Activated naive CD4-positive, alpha-beta T cell treated with anti-CD3 and anti-CD28 coated beads for 36 hours (primary cell): ENCODE data around the gene NGRN. TPM values are rescaled to one million over a fixed set of nuclear protein-coding genes. Genes with fewer than 3 reads are reported as not detected.
"Not testable (repeated sequence)": the region's sequence is repeated elsewhere in the genome, so short reads cannot be mapped to it uniquely, and the experiment has no call there.

Experiments used
- CTCF ChIA-PET: fragments of 350-600 bp; sonication (Branson Sonifier 250); formaldehyde crosslinking; loops from one replicate; lab custom pipeline; 2021; ENCODE audit warnings: antibody characterized with exemption; lab: Charles Lee
- DNase-seq: peaks from one replicate; pipeline ENCODE4 v3.0.0-alpha.2; 2020
- H3K27ac Mint-ChIP-seq: one replicate; pipeline ENCODE4 v1.8.0; 2021; ENCODE audit warnings: mild to moderate bottlenecking, mixed read lengths
- H3K27me3 Mint-ChIP-seq: one replicate; pipeline ENCODE4 v1.8.0; 2021; ENCODE audit warnings: low read depth, mixed read lengths
- H3K36me3 Mint-ChIP-seq: one replicate; pipeline ENCODE4 v1.8.0; 2021; ENCODE audit warnings: low read depth, mixed read lengths
- H3K4me1 Mint-ChIP-seq: one replicate; pipeline ENCODE4 v1.8.0; 2021; ENCODE audit warnings: low read depth, mixed read lengths
- H3K4me3 Mint-ChIP-seq: one replicate; pipeline ENCODE4 v1.8.0; 2021; ENCODE audit warnings: mild to moderate bottlenecking, moderate library complexity, mixed read lengths
- H3K9me3 Mint-ChIP-seq: one replicate; pipeline ENCODE4 v1.8.0; 2021; ENCODE audit warnings: mixed read lengths
- intact Hi-C: fragments of 100-400 bp; cut with micrococcal nuclease; formaldehyde crosslinking; loops from one replicate; pipeline ENCODE4 v1.15.1; 2023
- total RNA-seq, 2 experiments: library from RNA; stranded (reverse); gene quantifications; one replicate each; pipeline ENCODE4 v1.2.3, GENCODE V29; 2021

Gene NGRN
- total RNA-seq, 2 experiments from 2014 or later = 30.7 to 31.0 TPM

- no peaks in the 10 kb centered on the region for H3K9me3 Mint-ChIP-seq
- DNase-seq = no peak
- H3K27me3 Mint-ChIP-seq = no peaks in the 10 kb centered on the region
- CTCF ChIA-PET = interaction anchor here (0.6 kb wide), 1 partner anchor 676 kb away, joined by 3 read pairs; no protein-coding TSS in a partner anchor
- peaks cover 7% of the 10 kb centered on the region for H3K4me1 Mint-ChIP-seq
- peaks cover 13% of the 10 kb centered on the region for H3K36me3 Mint-ChIP-seq
- no peak overlapping the region for H3K27ac Mint-ChIP-seq
- no peak overlapping the region for H3K4me3 Mint-ChIP-seq
- intact Hi-C loops = no loop called here
Measured at GRCh38 chr15:90240856-90241255, 24.6 kb upstream of the NGRN start.

- Mint-ChIP-seq H3K9me3 (no peaks in the 10 kb centered on the region), H3K4me1 (peaks cover 7% of the 10 kb centered on the region), H3K27ac (no peak overlapping the region), H3K4me3 (no peak overlapping the region), H3K36me3 (peaks cover 9% of the 10 kb centered on the region), H3K27me3 (no peaks in the 10 kb centered on the region)
- intact Hi-C loops = no loop called here
- no peak for DNase-seq
- CTCF ChIA-PET = interaction anchor here (0.6 kb wide), 1 partner anchor 675 kb away, joined by 3 read pairs; no protein-coding TSS in a partner anchor
Measured at GRCh38 chr15:90241343-90242192, 23.9 kb upstream of the NGRN start.

- Mint-ChIP-seq H3K36me3 (peaks cover 4% of the 10 kb centered on the region), H3K4me1 (peaks cover 9% of the 10 kb centered on the region), H3K4me3 (no peak overlapping the region), H3K27ac (no peak overlapping the region), H3K27me3 (no peaks in the 10 kb centered on the region), H3K9me3 (no peaks in the 10 kb centered on the region)
- CTCF ChIA-PET = interaction anchor here (0.6 to 1.6 kb wide), 2 partner anchors 57 to 427 kb away, joined by 3 to 4 read pairs; no protein-coding TSS in a partner anchor
- intact Hi-C loops = no loop called here
- DNase-seq = no peak
Measured at GRCh38 chr15:90243943-90244639, 21.4 kb upstream of the NGRN start.

GRCh38 chr15:90248789-90249202 is 16.7 kb upstream of the NGRN start:
- CTCF ChIA-PET = interaction anchor here (0.6 to 1.4 kb wide), 3 partner anchors 12 to 217 kb away, joined by 3 to 4 read pairs (median 4); no protein-coding TSS in a partner anchor
- intact Hi-C loops = loop anchor here (2.0 kb wide), 1 partner anchor 16 kb away; the partner anchor contains the start of gene NGRN
- no peak for DNase-seq
- Mint-ChIP-seq H3K36me3 (no peaks in the 10 kb centered on the region), H3K4me1 (peaks cover 14% of the 10 kb centered on the region), H3K4me3 (peak overlapping the region; percentile 62), H3K9me3 (no peaks in the 10 kb centered on the region), H3K27ac (no peak overlapping the region), H3K27me3 (no peaks in the 10 kb centered on the region)

- H3K36me3 Mint-ChIP-seq = no peaks in the 10 kb centered on the region
- intact Hi-C loops = loop anchor here (2.0 kb wide), 1 partner anchor 15 kb away; the partner anchor contains the start of gene NGRN
- peak; percentile 87 for DNase-seq
- no peaks in the 10 kb centered on the region for H3K9me3 Mint-ChIP-seq
- no peaks in the 10 kb centered on the region for H3K27me3 Mint-ChIP-seq
- H3K4me1 Mint-ChIP-seq = peaks cover 13% of the 10 kb centered on the region
- CTCF ChIA-PET = interaction anchor here (0.6 to 0.7 kb wide), 2 partner anchors 176 to 217 kb away, joined by 3 to 4 read pairs; no protein-coding TSS in a partner anchor
- H3K27ac Mint-ChIP-seq = peak within 1 kb of the TSS; percentile 5
- H3K4me3 Mint-ChIP-seq = peak within 1 kb of the TSS; percentile 62
Measured at GRCh38 chr15:90249203-90249863, 16.1 kb upstream of the NGRN start, which contains the start of gene TTLL13. Gene TTLL13 (plus strand): TSS chr15:90249556. CDS start chr15:90250631, 1,075 bp downstream.

- Mint-ChIP-seq H3K36me3 (no peaks in the 10 kb centered on the region), H3K4me3 (no peak overlapping the region), H3K4me1 (no peaks in the 10 kb centered on the region), H3K27ac (no peak overlapping the region), H3K27me3 (no peaks in the 10 kb centered on the region), H3K9me3 (no peaks in the 10 kb centered on the region)
- CTCF ChIA-PET = interaction anchor here (1.2 kb wide), 1 partner anchor 44 kb away, joined by 3 read pairs; no protein-coding TSS in a partner anchor
- intact Hi-C loops = no loop called here
- no peak for DNase-seq
Measured at GRCh38 chr15:90257776-90258175, 7.7 kb upstream of the NGRN start.

- DNase-seq = no peak
- no peaks in the 10 kb centered on the region for H3K36me3 Mint-ChIP-seq
- CTCF ChIA-PET = interaction anchor here (0.9 kb wide), 1 partner anchor 42 kb away, joined by 5 read pairs; no protein-coding TSS in a partner anchor
- no peaks in the 10 kb centered on the region for H3K27me3 Mint-ChIP-seq
- H3K27ac Mint-ChIP-seq = no peak overlapping the region
- peaks cover 4% of the 10 kb centered on the region for H3K4me1 Mint-ChIP-seq
- H3K4me3 Mint-ChIP-seq = no peak overlapping the region
- intact Hi-C loops = no loop called here
- H3K9me3 Mint-ChIP-seq = no peaks in the 10 kb centered on the region
Measured at GRCh38 chr15:90259524-90259923, 5.9 kb upstream of the NGRN start.

GRCh38 chr15:90260731-90261130 is 4.7 kb upstream of the NGRN start:
- not testable (repeated sequence) for H3K4me1 Mint-ChIP-seq, H3K36me3 Mint-ChIP-seq, H3K27ac Mint-ChIP-seq, H3K4me3 Mint-ChIP-seq, DNase-seq, H3K9me3 Mint-ChIP-seq, H3K27me3 Mint-ChIP-seq
- intact Hi-C loops = loop anchor here (10.0 kb wide), 1 partner anchor 366 kb away; the partner anchor contains the start of gene AP3S2
- CTCF ChIA-PET = interaction anchor here (0.7 kb wide), 1 partner anchor 270 kb away, joined by 6 read pairs; no protein-coding TSS in a partner anchor

GRCh38 chr15:90261811-90262210 is 3.7 kb upstream of the NGRN start:
- Mint-ChIP-seq H3K4me3 (no peak overlapping the region), H3K27ac (no peak overlapping the region), H3K27me3 (no peaks in the 10 kb centered on the region), H3K36me3 (peaks cover 8% of the 10 kb centered on the region), H3K9me3 (no peaks in the 10 kb centered on the region), H3K4me1 (peaks cover 8% of the 10 kb centered on the region)
- CTCF ChIA-PET = no interaction called here
- DNase-seq = no peak
- intact Hi-C loops = loop anchor here (10.0 kb wide), 1 partner anchor 367 kb away; the partner anchor contains the start of gene AP3S2

- Mint-ChIP-seq H3K27ac (no peak overlapping the region), H3K4me1 (peaks cover 13% of the 10 kb centered on the region), H3K4me3 (no peak overlapping the region), H3K27me3 (no peaks in the 10 kb centered on the region), H3K9me3 (no peaks in the 10 kb centered on the region), H3K36me3 (peaks cover 10% of the 10 kb centered on the region)
- CTCF ChIA-PET = interaction anchor here (0.6 kb wide), 2 partner anchors 253 to 387 kb away, joined by 3 read pairs; no protein-coding TSS in a partner anchor
- DNase-seq = no peak
- intact Hi-C loops = loop anchor here (10.0 kb wide), 1 partner anchor 368 kb away; the partner anchor contains the start of gene AP3S2
Measured at GRCh38 chr15:90262426-90262825, 3.0 kb upstream of the NGRN start.

- CTCF ChIA-PET = no interaction called here
- Mint-ChIP-seq H3K36me3 (peaks cover 20% of the 10 kb centered on the region), H3K27me3 (no peaks in the 10 kb centered on the region), H3K4me1 (peaks cover 28% of the 10 kb centered on the region), H3K9me3 (no peaks in the 10 kb centered on the region), H3K4me3 (peak overlapping the region; percentile 83), H3K27ac (peak overlapping the region; percentile 96)
- intact Hi-C loops = loop anchor here (1.0 to 10.0 kb wide), 5 partner anchors 16 to 370 kb away; partner anchors contain the start of genes AP3S2, GDPGP1, TTLL13 and ZNF710
- peak; percentile 57 for DNase-seq
Measured at GRCh38 chr15:90264671-90265070, 801 bp upstream of the NGRN start.
